ENCODE data around the gene ITM2C.

Gene ITM2C

GRCh38 chr2:230873661-230874401 lies 9.1 kb downstream of the ITM2C start:
- Histone ChIP-seq H3K36me3 (ENCODE audit: insufficient read depth, insufficient read length, low read length) (peaks cover 72% of the 10 kb centered on the region), H3K27me3 (ENCODE audit: insufficient read depth, insufficient read length) (no peaks in the 10 kb centered on the region), H3K9me3 (ENCODE audit: insufficient read depth, low read length) (no peaks in the 10 kb centered on the region), H3K4me3 (ENCODE audit: insufficient read length, low read depth) (no peak overlapping the region), H3K9ac (ENCODE audit: insufficient read length, low read depth) (peak overlapping the region; percentile 12), H3K4me1 (ENCODE audit: insufficient read depth, insufficient read length) (peaks cover 60% of the 10 kb centered on the region)
- DNase-seq (ENCODE audit: low read depth, low spot score), result no peak
- TF ChIP-seq ZNF274 (IDR thresholded peaks at IDR 0.05; ENCODE audit: low read depth, low read length) (no peak), YY1 (IDR thresholded peaks at IDR 0.05; ENCODE audit: insufficient read depth, insufficient read length) (no peak), SUZ12 (IDR thresholded peaks at IDR 0.05; ENCODE audit: extremely low read depth, insufficient read depth, insufficient read length) (no peak)

DNA sequence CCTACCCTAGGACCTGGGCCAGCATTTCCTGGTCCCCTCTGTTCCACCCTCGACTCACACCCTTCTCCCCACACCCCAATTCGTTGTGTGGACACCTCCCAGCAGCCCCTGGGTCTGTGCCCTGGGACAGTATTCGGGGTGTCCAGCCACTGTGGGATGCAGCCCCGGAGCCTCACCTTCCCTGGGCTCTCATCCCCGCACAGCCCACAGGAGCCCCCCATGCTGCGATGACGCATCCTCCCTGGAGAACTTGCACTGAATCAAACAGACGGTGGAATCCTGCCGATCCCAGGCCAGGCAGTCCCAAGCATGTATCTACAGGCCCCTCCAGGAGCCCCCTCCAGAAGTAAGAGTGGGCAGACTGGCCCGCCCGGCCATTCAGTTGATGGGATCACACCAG lies 9.7 kb downstream of the ITM2C start:
- Histone ChIP-seq H3K4me3 (ENCODE audit: insufficient read length, low read depth) (no peak overlapping the region), H3K27me3 (ENCODE audit: insufficient read depth, insufficient read length) (no peaks in the 10 kb centered on the region), H3K4me1 (ENCODE audit: insufficient read depth, insufficient read length) (peaks cover 55% of the 10 kb centered on the region), H3K9ac (ENCODE audit: insufficient read length, low read depth) (peak overlapping the region; percentile 26), H3K9me3 (ENCODE audit: insufficient read depth, low read length) (no peaks in the 10 kb centered on the region), H3K36me3 (ENCODE audit: insufficient read depth, insufficient read length, low read length) (peaks cover 79% of the 10 kb centered on the region)
- no peak for TF ChIP-seq SUZ12 (IDR thresholded peaks at IDR 0.05; ENCODE audit: extremely low read depth, insufficient read depth, insufficient read length)
- TF ChIP-seq ZNF274 (IDR thresholded peaks at IDR 0.05; ENCODE audit: low read depth, low read length), result no peak
- TF ChIP-seq YY1 (IDR thresholded peaks at IDR 0.05; ENCODE audit: insufficient read depth, insufficient read length), result no peak
- no peak for DNase-seq (ENCODE audit: low read depth, low spot score)

DNA sequence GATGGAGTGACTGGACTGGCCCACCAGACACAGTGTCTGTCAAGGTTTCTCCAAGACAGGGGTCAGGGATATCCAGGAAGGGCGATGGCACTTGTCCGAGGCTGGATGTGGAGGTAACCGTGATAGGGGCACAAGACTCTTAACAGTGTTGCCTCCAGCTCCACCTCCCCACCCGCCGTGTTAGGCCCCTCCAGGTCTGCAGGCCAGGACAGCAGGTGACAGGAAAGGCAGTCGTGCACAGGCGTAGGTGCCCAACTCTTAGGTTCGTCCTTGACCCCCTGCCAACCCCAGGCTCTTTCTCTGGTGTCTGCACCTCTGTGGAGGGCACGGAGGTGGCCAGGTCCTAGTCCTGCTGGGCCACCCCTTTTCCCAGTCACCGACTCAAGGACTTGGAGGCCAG lies 10.1 kb downstream of the ITM2C start:
- H3K36me3 ChIP-seq (ENCODE audit: insufficient read depth, insufficient read length, low read length), result peaks cover 83% of the 10 kb centered on the region
- H3K9ac ChIP-seq (ENCODE audit: insufficient read length, low read depth), result peak overlapping the region; percentile 26
- peaks cover 51% of the 10 kb centered on the region for H3K4me1 ChIP-seq (ENCODE audit: insufficient read depth, insufficient read length)
- no peaks in the 10 kb centered on the region for H3K9me3 ChIP-seq (ENCODE audit: insufficient read depth, low read length)
- no peak for DNase-seq (ENCODE audit: low read depth, low spot score)
- TF ChIP-seq SUZ12 (IDR thresholded peaks at IDR 0.05; ENCODE audit: extremely low read depth, insufficient read depth, insufficient read length), result no peak
- H3K27me3 ChIP-seq (ENCODE audit: insufficient read depth, insufficient read length), result no peaks in the 10 kb centered on the region
- H3K4me3 ChIP-seq (ENCODE audit: insufficient read length, low read depth), result no peak overlapping the region

- H3K4me1 ChIP-seq (ENCODE audit: insufficient read depth, insufficient read length), result peaks cover 44% of the 10 kb centered on the region
- H3K36me3 ChIP-seq (ENCODE audit: insufficient read depth, insufficient read length, low read length), result peaks cover 85% of the 10 kb centered on the region
- DNase-seq (ENCODE audit: low read depth, low spot score), result no peak
- H3K4me3 ChIP-seq (ENCODE audit: insufficient read length, low read depth), result no peak overlapping the region
- H3K27me3 ChIP-seq (ENCODE audit: insufficient read depth, insufficient read length), result no peaks in the 10 kb centered on the region
- no peak for TF ChIP-seq ZNF274 (IDR thresholded peaks at IDR 0.05; ENCODE audit: low read depth, low read length)
- no peak for TF ChIP-seq SUZ12 (IDR thresholded peaks at IDR 0.05; ENCODE audit: extremely low read depth, insufficient read depth, insufficient read length)
- no peak for TF ChIP-seq YY1 (IDR thresholded peaks at IDR 0.05; ENCODE audit: insufficient read depth, insufficient read length)
- no peaks in the 10 kb centered on the region for H3K9me3 ChIP-seq (ENCODE audit: insufficient read depth, low read length)
- no peak overlapping the region for H3K9ac ChIP-seq (ENCODE audit: insufficient read length, low read depth)
Measured at GRCh38 chr2:230875347-230876315, 10.9 kb downstream of the ITM2C start.

DNA sequence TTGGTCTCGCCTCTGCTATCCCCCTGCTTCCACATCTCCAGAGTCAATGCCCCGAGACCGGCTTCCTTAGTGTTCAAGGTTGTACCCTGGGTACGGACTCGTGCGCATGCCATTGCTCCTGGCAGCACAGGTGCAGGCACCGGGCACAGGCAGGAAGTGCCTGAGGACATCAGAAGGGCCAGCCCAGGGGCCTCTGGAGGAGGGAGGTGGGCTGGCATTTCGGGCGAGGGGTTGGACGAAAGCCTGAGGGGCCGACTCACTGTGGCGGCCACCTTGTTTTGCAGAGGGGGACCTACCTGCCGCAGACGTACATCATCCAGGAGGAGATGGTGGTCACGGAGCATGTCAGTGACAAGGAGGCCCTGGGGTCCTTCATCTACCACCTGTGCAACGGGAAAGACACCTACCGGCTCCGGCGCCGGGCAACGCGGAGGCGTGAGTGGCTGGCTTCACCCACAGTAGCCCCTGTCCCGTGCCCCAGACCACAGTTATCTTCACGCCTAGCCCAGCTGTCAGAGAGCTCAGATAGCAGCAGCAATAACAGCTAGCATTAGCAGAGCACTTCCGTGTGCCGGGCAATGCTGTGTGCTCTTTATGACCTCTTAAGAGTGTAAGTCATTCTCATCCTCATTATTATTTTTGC lies 12.5 kb downstream of the ITM2C start:
- Histone ChIP-seq H3K4me1 (ENCODE audit: insufficient read depth, insufficient read length) (peaks cover 32% of the 10 kb centered on the region), H3K36me3 (ENCODE audit: insufficient read depth, insufficient read length, low read length) (peaks cover 81% of the 10 kb centered on the region), H3K4me3 (ENCODE audit: insufficient read length, low read depth) (no peak overlapping the region)

GRCh38 chr2:230877759-230878598 lies 13.2 kb downstream of the ITM2C start:
- Histone ChIP-seq H3K4me1 (ENCODE audit: insufficient read depth, insufficient read length) (peaks cover 26% of the 10 kb centered on the region), H3K9me3 (ENCODE audit: insufficient read depth, low read length) (no peaks in the 10 kb centered on the region), H3K4me3 (ENCODE audit: insufficient read length, low read depth) (no peak overlapping the region), H3K36me3 (ENCODE audit: insufficient read depth, insufficient read length, low read length) (peaks cover 73% of the 10 kb centered on the region), H3K9ac (ENCODE audit: insufficient read length, low read depth) (peak overlapping the region; percentile 36), H3K27me3 (ENCODE audit: insufficient read depth, insufficient read length) (no peaks in the 10 kb centered on the region)
- TF ChIP-seq ZNF274 (IDR thresholded peaks at IDR 0.05; ENCODE audit: low read depth, low read length) (no peak), YY1 (IDR thresholded peaks at IDR 0.05; ENCODE audit: insufficient read depth, insufficient read length) (no peak), SUZ12 (IDR thresholded peaks at IDR 0.05; ENCODE audit: extremely low read depth, insufficient read depth, insufficient read length) (no peak)
- DNase-seq (ENCODE audit: low read depth, low spot score), result no peak

More for the DNA sequence above, 12.5 kb downstream of the ITM2C start:
- no peaks in the 10 kb centered on the region for H3K9me3 ChIP-seq (ENCODE audit: insufficient read depth, low read length)
- DNase-seq (ENCODE audit: low read depth, low spot score), result no peak
- no peak overlapping the region for H3K9ac ChIP-seq (ENCODE audit: insufficient read length, low read depth)
- H3K27me3 ChIP-seq (ENCODE audit: insufficient read depth, insufficient read length), result no peaks in the 10 kb centered on the region
- TF ChIP-seq ZNF274 (IDR thresholded peaks at IDR 0.05; ENCODE audit: low read depth, low read length), result no peak
- TF ChIP-seq SUZ12 (IDR thresholded peaks at IDR 0.05; ENCODE audit: extremely low read depth, insufficient read depth, insufficient read length), result no peak
- TF ChIP-seq YY1 (IDR thresholded peaks at IDR 0.05; ENCODE audit: insufficient read depth, insufficient read length), result no peak

Measured in NT2/D1 (cell line).